Endometrium (tissue), 2 donors: ENCODE data around the gene RAD51B.
"Not testable (repeated sequence)": the region's sequence is repeated elsewhere in the genome, so short reads cannot be mapped to it uniquely, and the experiment has no call there.

Source experiments
- FAIRE-seq: peaks from 2 replicates; lab custom pipeline; 2012; peaks lifted over from hg19 to GRCh38; lab: Jason Lieb, UNC
- donor health status: control.
- donor health status: control.

Gene RAD51B

DNA sequence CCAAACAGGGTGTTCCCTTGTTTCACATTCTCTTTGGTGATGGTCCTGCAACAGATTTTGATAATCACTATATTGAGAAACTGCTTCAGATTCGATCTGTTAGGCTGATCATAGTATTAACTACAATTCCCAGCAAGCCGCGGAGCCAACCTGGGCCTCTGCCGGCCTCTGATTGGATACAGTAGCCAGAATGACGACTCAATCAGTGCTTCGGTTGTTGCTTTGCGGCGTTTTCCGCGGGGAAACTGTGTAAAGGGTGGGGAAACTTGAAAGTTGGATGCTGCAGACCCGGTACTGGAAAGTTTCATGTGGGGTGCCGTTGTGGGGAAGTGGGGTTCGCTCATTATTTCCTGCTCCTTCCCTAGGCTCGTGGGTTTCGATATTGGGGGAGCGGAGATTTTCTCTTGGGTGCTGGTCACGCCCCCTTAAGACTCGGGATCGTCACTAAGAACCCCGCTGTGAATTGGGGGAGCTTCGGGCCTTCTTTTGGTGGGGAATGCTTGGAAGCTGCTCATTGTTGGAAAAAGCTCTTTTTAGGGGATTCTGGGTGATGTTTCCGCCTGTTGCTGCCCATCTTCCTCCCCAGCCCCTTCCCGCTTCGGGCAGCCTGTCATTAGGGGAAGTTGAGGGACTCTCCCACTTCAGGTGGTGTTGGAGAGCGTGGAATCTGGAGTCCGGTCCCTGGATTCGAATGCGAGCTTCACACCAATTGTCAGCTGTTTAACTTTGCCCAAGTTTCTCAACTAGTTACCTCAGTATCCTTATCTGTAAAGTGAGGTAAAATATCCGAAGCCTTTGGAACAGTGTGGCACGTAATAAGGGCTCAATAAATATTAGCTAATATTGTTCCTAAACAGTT is at the start of gene RAD51B:
Gene RAD51B (plus strand): TSS at position 217 of the 859 bp plus-strand sequence.
- FAIRE-seq = peak; percentile 86

- FAIRE-seq = no peak
Observed at GRCh38 chr14:67773844-67774377, 45.7 kb upstream of the RAD51B start.

DNA sequence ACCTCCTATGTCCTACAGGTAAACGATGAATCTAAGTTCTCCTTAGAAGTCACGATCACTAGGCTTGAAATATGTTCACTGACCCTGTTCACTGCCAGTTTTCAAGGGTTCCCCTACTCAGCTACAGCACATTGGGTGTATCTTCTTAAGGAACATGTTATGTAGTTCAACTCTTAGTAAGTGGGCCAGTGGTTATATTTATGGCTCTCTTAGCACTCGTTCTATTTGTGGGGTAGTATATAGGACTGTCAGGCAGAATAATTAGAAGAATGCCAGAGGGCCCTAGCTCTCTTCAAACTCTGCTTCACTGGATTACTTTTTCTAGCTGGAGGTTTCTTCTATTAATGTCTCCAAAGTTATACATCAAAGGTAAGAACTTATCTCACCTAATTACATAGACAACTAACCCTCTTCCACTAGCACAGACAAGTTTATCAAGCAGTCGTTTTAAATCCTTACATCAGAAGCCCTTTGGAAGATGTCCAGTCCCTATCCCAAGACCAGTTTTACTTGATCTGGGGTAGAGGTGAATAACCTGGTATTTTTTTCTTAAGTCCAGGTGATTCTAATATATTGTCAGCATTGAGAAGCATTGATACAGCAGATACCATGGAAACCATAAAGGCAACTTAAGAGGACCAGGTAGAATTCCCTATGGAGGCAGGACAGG is 42.8 kb upstream of the RAD51B start:
- no peak for FAIRE-seq

DNA sequence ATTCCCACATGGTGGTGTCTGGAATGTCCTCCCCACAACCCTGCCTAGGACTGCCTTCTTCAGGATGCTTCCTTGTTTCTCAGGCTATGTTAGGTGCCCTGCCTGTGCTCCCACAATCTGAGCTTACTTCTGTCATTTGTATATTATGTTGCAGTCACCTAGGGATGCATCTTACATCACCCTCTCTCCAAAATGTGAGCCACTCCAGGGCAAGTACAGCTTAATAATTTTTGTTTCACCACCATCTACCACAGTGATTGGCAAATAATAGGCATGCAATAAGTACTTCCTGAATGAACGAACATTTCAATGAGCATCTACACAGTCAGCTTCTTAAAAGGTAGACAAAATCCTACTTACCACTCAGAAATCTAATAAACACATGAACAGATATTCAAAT is 40.8 kb upstream of the RAD51B start:
- FAIRE-seq = no peak

DNA sequence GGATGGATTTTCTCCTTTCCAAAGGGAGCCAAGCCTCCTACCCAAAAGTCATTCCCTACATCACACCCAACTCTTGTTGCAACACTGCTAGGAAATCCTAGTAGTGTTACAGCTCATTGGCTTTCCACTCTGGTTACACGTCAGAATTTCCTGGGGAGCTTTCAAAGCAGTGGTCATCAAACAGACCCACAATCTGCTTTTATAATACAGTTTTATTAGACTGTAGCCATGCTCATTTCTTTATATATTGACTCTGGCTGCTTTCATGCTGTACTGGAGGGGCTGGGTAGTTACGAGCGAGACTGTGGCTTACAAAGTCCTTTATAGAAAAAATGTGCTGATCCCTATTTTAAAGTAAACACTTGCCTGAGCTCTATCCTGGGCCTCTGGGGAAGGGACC is 37.5 kb upstream of the RAD51B start:
- no peak for FAIRE-seq

DNA sequence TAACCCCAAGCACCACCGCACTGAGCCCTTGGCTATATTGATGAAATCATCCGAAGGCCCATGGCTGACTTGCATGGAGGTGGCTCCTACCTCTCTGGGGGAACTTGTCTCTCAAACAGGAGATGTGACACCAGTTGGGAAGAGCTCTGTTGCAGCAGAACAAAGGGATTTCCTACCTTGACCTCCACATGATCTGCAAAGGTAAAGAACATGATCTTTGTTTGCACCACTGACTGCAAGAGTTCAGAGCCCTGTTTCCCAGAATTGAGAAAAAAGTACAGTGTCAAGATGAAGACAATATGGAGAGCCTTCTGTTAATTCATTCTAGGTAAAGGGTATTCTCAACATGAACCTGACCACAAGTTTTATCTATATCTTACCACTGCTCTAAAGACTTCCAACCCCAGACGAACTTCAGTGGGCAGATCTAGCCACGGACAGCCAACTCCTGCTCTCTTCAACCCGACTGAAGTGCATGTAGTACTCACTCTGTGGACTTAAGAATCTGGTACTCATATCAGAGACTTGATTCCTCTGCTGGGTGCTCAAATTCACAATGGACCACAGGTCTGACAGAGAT is 35.2 kb upstream of the RAD51B start:
- FAIRE-seq = no peak

DNA sequence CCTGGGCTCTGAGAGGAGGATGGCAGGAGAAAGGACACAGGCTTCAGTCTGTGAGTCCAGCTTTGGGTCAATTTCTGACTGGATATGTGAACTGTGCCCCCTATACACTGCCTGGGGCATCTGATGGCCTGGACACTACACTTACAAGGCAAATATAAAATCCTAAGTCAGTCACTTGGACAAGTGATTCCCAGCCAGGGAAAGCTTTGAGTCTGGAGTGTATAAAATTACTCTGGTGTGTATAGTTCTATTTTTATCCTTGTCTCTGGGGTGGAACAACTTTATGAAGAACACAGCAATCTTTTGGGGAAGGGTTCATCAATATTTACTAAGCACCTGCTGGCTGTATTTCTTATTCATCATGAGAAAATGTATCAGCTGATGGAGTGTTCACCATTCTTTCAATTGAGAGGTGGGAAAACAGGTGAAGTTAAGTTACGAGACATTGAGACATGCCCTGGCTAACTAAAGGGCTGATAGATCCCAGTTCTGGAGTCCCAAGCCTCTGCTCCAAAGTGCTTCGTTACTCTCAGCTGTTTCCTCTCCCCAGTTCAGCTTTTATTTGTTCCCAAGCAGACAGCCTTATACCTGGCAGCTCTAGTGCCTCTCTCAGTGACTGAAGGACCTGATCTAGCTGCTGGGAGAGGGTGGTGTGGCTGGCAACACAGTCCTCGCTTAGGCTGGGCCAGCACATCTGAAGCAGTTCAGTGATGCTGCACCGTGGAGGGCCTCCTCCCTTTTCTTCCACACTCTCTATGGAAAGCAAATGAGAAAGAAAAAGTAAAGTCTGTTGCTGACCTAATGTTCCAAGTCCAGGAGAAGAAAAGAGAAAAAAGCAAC is 34.1 kb upstream of the RAD51B start:
- no peak for FAIRE-seq

DNA sequence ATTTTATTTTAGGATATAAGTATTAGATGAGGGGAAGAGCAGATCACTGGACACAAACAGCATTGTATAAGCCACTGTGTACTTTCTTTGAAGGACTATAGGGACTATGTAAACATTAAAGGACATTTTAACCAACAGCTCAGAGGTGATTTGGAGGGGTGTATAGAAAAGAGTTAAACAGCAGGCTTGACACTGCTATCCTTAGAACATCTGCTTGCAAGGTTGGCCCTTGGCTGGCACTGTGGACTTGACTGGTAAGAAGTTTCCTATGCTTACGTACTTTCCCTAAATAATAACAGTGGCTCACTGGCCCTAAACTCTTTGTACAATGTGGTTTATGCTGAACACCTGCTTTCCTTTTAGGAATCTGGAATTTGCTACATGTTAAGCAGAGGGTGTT is 31.9 kb upstream of the RAD51B start:
- no peak for FAIRE-seq

GRCh38 chr14:67798731-67799130 is 20.8 kb upstream of the RAD51B start:
- FAIRE-seq = no peak

DNA sequence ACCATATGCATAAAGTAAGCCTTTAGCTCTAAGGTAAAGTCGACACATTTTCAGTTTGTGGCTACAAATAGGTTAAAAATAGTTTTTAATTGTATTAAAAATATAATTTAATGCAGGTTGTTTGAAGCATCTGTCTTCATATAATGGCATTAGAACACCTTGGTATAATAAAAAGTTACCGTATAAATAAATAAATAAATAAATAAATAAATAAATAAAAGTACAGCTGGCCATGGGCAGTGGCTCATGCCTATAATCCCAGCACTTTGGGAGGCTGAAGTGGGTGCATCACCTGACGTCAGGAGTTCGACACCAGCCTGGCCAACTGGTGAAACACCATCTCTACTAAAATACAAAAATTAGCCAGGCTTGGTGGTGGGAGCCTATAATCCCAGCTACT is 18.8 kb upstream of the RAD51B start:
- no peak for FAIRE-seq

GRCh38 chr14:67806246-67806645 is 13.3 kb upstream of the RAD51B start:
- FAIRE-seq = no peak

GRCh38 chr14:67814821-67815220 is 4.8 kb upstream of the RAD51B start:
- FAIRE-seq = no peak

- FAIRE-seq = no peak
Observed at GRCh38 chr14:67815573-67816225, 3.9 kb upstream of the RAD51B start.

- peak; percentile 88 for FAIRE-seq
Observed at GRCh38 chr14:67816326-67817002, 3.1 kb upstream of the RAD51B start, which contains the start of gene ZFYVE26. TSS of gene ZFYVE26 (minus strand) at chr14:67816590. CDS start at chr14:67815963, 627 bp downstream.

DNA sequence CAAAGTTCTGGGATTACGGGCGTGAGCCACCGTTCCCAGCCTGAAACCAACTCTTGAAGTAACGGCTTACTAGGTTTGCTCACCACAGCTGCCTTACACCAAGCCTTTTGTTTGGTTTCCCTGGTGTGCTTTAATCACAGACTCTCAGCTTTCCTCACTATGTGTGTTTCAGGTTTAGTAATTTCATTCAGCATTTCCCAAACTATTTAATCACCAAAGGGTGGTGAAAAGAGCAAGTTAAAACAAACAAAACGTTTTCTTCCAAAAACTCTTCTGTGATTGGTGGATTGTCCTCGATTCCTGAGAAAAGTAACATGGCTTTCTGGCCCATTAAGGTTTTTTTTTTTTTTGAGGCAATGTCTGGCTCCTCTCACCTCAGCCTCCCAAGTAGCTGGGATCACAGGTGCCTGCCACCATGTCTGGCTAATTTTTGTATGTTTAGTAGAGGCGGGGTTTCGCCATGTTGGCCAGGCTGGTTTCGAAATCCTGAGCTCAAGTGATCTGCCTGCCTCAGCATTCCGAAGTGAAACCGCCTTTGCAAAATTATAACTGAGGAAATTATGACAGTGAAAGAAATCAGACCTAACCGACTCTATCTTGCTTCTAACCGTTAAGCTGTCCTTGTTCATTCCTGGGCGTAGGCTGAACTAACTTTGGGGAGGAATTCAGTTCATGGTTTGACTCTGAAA is 1.7 kb upstream of the RAD51B start:
- FAIRE-seq = no peak

GRCh38 chr14:67818476-67818875 is 1.1 kb upstream of the RAD51B start:
- not testable (repeated sequence) for FAIRE-seq

- no peak for FAIRE-seq
Observed at GRCh38 chr14:67820428-67820971, 921 bp downstream of the RAD51B start.

GRCh38 chr14:67821121-67821520 is 1.5 kb downstream of the RAD51B start:
- no peak for FAIRE-seq

DNA sequence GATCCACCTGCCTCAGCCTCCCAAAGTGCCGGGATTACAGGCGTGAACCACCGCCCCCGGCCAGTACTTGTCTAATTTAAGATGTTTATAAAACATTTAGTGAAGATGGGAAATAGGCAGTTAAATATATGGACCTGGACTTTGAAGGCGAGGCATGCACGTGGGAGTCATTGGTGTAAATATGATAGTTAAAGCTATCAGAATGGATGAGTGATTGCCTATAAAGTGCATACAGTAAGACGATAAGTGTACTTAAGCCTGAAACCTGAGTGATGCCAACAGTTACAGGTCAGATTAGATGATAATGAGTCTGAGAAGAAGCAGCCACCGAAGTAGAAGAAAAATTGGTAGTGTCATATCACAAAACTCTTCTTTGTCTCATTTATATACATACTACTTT is 11.5 kb downstream of the RAD51B start:
- no peak for FAIRE-seq

DNA sequence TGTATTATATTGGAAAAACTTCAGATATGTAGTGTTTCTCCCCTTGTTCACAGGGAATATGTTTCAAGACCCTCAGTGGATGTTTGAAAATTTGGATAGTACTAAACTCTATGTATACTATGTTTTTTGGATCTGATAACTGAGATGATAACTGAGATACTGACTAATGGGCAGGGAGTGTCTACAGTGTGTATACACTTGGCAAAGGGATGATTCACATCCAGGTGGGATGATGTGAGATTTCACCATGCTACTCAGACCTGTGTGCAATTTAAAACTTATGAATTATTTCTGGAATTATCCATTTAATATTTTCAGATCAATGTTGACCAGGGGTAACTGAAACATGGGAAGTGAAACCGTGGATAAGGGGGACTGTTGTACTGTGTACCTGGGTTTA is 13.8 kb downstream of the RAD51B start:
- no peak for FAIRE-seq
